ENCODE results near the gene LUZP1.

The LUZP1 gene

DNA sequence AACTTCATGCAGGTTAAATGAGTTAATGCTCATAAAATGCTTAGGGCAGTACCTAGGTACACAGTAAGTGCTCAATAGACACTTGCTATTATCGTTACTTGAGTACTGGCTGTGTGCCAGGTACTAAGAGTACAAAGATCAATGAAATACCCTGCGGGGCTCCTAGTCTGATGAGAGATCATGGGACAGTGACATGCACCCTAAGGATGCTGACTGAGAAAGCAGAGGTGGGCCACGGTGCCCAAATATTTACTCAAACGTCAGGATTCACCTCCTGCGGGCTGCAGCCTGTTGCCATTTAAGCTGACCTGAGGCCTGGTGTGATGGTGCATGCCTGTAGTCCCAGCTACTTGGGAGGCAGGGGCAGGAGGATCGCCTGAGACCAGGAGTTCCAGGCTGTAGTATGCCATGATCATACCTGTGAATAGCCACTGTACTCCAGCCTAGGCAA is 19.8 kb upstream of the LUZP1 start:
- no peak for DNase-seq

DNA sequence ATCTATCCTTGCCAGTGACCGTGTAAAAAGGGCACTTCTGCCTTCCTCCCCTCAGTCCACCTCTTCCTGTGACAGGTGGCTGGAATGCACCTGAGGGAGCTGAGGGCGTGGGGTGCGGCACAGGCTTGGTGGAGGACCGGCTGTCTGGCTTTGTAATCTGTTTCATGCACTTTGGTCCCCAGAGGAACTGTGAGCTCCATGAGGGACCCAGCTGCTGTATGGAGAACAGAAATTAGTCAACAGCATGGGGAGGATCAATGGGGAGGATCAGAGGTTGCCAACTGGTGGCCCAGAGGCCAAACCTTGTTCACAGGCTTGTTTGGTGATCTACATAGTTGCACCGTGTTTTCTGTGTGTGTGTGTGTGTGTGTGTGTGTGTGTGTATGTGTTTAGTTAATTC is 19.0 kb upstream of the LUZP1 start:
- DNase-seq = no peak

DNA sequence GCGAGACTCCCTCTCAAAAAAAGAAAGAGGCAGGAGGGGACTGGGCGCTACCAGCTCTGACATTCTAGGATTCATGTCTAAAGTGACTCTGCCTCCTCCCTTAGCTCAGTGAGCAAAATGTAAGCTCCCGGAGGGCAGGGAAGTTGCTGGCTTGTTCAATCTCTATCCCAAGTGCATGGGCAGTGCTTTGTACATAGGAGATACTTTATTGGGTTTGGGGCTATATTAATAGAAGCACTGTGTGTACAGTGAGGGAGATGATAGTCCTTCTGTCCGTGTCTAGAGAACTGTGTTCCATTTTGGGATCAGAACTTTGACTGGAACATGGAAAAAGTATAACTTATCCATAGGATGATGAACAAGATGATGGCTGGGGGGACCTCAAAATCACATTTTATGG is 16.7 kb upstream of the LUZP1 start:
- no peak for DNase-seq

DNA sequence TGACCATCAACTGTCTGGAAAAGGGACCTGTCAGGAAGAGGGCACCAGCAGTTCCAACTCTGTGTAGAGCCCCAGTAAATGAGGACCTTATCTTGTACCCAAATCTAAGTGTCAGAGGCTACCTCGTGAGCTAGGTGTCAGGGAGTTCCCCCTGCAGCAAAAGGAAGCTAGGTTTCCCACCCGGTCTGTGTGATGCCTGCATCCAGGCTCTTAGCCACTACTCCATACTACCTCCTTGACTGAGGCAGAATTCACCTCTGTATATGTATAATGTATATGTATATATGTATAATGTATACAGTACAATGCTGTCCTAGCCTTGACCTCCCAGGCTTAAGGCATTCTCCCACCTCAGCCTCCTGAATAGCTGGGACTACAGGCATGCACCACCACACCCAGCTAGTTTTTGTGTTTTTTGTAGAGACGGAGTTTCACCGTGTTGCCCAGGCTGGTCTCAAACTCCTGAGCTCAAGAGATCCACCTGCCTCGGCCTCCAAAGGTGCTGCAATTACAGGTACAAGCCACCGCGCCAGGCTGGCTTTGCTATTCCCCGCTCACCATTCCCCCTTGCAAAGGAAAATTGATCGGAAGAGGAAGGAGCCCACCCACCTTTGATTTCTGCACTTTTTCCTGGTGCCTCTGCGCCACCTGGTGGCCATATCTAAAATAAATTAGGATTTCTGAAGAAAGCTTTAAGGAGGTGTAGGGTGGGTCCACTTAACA is 15.7 kb upstream of the LUZP1 start:
- DNase-seq = peak in 3 of 14 donors; percentile 6 to 21 (median 19)

DNA sequence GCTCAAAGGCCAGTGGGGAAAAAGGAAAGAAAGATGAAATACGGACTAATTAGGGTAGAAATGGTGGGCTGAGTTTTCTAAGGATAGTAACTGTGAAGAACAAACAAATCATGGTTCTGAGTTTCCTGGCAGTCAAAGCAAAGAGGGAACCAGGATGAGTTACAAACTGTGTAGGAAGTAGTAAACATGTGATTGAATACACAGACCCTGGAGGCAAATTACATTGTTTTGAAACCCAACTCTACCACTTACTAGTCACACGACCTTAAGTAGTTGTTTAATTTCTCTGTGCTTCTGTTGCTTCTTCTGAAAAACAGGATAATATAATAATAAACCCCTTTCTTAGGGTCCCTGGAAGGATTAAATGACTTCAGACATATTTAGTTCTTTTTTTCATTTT is 11.2 kb upstream of the LUZP1 start:
- no peak for DNase-seq

DNA sequence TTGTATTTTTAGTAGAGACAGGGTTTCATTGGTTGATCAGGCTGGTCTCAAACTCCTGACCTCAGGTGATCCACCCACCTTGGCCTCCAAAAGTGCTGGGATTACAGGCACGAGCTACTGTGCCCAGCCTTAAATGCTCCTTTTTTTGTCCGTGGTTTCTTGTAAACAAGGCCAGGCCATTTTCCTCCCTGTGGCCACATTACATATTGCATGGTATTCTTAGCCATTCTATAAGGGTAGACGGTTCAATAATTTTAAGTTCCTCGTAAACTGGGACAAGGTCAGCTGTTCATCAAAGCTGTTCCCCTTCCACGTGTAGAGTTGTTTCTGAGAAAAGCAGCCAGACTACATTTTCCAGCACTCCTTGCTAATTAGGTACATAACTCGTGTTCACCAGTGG is 10.3 kb upstream of the LUZP1 start:
- no peak for DNase-seq

DNA sequence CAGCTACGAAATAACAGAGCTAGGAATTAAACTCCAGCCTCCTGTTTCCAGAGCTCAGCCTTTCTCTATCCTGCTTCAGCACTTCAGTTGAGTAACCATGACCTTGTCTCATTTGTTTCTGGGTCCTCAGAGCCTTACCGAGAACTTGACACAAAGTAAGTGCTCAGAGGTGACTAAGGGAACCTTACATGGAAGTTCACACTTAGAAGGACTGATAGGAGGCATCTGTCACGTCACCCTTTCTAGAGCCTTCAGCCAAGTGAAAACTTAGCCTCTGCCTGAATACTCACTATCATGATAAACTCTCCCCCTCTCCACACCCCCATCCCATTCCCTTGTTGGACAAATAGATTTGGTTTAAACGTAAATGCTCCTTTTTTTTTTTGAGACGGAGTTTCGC is 9.8 kb upstream of the LUZP1 start:
- no peak for DNase-seq

DNA sequence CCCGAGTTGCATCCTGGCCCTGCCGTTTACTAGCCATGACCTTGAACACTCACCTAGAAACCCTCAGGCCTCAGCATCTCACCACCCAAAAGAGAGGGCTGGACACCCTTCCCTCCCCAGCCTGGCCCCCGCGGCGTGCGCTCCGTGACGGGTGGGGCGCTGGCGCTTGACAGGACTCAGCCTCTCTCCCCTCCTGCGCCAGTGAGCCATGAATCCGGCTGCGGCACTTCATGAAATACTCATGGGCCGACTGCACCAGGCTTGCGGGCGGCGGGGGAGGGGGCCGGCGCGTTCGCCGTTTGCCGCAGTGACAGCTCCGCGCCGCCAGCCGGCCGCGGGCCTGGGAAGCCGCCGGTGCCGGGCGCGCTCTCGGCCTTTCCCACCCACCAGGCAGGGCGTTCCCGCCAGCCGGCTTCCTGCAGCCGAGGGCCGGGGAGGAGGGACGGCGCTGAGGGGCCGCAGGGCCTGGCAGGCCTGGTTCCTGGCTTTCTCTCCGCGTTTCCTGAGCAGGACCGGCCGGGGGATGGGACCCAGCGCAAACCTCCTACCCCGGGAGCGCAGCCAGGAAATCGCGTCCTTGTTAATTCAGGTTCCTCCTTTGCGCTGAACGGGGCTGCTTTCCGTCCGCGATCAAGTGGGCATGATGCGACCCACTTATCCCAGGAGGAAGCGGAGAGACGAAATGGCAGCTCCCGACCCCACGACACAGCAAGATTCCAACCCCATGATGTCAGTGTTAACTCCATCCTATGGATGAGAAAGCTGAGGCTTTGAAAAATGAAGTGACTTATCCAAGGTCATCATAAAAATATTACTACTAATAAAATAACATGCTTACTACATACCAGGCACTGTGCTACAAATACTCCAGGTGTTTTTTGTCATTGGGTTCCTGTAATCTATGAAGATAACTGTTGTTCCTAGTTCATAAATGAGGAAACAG is 9.1 kb upstream of the LUZP1 start:
- DNase-seq = peak in 12 of 14 donors; percentile 4 to 81 (median 25)

DNA sequence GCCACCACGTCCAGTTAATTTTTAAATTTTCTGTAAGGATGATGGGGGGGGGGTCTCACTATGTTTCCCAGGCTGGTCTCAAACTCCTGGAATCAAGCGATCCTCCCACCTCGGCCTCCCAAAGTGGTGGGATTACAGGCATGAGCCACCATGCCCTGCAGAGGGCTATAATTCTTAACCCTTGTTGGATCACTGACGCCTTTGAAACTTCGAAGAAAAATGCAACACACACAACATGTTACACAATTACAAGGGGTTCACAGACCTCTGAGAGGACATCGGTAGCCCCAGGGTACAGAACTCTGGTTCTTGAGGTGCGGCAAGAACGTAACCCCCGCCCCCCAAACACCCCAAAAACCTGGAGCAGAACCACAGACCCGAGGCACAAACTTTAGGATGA is 8.4 kb upstream of the LUZP1 start:
- DNase-seq = no peak

DNA sequence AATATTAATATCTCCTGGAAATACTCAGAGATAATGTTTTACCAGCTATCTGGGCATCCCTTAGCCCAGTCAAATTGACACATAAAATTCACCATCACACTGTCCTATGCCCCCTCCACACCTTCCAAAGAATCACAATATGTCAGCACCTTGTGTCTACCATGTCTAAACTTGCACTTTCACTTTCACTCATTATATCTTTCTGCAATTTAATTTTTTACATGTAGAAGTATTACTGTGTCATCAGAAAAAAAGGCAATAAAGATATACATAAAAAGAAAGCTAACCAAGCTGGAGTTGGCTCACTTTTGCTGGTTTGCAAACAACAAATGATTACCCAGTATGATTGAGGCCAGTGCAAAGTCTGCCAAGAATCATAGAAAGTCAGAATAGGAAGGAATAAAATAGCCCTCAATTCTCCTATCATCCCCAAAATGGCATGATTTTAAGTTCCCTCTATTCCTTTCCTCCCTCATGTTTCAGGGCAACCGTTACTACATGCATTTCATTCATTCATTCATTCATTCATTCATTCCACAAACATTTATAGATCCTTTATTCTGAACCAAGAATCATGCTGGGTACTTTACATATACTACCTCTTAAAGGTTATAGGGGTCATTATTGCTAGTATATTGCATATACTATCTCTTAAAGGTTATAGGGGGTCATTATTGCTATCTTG is 5.9 kb upstream of the LUZP1 start:
- DNase-seq = no peak

DNA sequence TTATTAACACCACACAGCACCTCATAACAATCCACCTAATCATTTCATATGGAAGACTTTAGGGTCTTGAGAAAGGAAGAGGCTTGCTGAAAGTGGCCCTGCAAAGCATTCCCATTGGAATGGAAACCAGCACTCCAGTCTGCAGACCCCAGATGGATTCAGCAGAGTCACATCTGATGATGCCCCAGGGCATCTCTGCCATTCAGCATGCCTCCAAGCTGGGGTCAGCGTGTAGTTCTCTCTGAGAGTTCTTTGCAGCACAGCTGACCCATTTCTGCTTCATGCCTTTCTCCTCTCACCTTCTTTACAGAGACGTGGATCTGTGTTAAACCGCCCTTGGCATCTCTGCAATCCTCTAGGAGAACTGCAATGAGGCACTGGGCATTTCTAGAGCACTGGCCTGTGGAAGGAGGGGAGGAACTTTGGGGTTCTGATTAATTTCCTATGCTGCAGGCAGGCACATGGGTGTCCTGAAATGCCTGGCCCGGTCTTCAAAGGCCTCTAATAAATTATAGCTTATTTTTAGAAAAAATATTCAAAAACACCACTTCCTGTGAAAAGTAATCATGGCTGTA is 2.6 kb upstream of the LUZP1 start:
- no peak for DNase-seq

DNA sequence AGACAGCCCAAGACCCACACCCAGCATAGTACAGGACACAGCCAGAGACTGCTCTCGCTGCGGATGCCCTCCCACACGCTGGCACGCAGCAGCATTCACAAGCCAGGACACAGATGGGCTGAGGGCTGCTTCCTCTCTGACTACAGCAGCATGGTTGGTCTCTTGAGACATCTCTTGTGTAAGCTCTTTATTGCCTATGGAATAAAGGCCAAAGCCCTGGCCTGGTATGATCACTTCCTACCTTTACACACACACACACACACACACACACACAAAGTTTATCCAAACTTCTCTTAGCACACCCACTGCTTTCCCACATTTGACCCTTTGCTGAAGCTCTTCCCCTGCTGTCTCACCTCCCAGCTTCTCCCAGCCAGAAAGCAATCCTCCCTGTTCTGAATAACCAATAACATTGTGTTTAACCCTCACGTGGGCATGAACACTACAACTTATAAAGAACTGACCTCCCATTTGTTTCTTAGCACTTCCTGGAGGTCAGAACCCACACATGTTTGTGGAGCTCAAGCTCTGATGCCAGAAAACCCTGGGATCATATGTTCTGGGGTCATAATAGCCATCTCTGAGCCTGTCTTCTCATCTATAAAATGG is 1.2 kb upstream of the LUZP1 start:
- peak in 9 of 14 donors; percentile 8 to 40 (median 11) for DNase-seq

DNA sequence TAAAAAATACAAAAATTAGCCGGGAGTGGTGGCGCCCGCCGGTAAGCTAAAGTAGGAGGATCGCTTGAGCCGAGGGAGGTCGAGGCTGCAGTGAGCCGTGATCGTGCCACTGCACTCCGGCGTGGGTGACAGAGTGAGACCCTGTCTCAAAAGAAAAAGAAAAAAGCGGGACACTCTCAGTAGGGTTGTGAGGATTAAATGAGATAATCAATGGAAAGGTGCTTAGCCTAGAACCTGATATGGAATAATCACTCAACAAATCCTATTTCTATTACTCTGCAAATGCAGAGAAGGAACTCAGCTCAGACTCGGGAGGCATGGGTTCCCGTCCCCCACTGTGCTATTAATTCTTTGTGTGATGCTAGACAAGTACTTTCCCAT is 529 bp upstream of the LUZP1 start:
- DNase-seq = no peak

DNA sequence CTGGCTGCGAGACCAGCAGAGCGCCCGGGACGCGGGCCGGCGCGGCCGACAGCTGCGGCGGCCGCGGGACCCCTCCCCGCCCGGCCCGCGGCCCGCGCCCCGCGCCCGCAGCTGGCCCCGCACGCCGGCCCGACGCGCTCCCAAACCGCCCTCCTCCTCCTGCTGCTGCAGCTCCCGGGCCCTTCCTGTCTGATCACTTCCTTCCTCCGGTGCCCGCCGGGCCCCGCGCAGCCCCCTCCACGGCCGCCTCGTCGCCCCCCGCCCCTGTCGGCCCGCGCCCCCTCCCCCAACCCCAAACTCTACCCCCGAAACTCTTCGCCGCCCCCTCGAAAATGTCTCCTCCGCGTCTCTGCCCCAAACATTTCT is 594 bp downstream of the LUZP1 start:
- DNase-seq = peak in 3 of 14 donors; percentile 25 to 50 (median 32)

DNA sequence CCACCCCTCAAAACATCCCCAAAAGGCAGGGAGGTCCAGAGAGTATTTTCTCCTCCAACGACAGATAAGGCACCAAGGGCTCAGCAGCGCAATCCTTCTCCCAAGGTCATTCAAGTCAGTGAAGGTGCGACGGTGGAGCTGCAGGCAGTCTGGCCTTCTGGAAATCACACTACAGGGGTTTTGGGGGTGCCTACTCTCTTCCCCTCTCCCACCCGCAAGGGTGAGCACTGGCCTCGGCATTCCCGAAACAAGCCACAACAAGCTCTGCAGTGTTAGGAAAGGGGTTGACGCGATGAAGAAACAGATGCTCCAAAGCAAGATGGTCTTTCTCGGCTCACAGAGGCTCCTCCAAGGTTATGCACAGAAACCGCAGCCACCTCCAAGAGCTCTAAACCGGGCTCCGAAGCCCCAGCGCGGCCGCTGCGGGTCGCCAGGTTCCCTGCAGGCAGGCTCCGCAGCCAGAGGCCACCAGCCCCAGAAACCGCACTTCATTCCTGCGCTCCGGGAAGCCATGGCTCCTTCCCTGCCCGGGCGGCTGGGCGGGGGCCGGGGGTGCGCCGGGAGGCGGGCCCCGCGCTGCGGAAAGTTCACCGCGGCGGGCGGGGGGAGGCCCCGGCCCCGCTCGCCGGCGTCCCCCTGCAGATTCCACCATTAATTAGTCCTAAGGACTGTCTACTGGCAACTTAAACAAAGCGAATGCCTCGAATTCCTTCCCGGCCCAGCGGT is 1.1 kb downstream of the LUZP1 start:
- peak in 10 of 14 donors; percentile 5 to 54 (median 28) for DNase-seq

DNA sequence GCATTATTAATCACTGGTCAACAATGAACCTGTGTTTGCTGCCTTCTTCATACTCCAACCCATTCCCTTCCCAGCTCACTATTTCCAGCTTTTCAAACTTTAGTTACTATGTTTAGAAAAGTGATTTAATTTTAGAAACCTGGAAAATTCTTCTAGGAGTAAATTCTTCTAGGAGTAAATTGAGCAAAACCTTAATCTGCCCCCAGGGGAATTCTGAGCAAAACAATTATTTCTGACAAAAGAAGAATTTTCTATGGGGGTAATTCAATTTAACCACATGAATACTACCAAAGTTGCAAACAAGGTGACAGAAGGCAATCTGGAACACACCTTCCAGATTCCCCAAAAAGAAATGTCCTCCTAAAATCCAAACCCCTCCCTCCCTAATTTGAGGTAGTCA is 1.8 kb downstream of the LUZP1 start:
- DNase-seq = no peak

DNA sequence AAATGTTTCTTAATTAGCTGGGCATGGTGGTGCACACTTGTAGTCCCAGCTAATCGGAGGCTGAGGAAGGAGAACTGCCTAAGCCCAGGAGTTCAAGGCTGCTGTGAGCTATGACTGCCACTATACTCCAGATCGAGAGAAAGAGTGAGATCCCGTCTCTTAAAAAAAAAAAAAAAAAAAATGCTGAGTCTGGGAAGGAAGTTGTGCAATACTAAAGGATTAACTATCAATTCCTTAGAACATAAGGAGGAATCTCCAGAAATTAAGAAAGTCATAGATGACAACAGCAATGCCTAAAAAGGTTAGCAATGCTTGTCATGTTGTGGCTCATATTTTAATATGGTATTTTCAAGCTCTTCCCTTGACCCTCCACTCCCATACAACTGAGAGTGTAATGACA is 5.3 kb downstream of the LUZP1 start:
- no peak for DNase-seq

DNA sequence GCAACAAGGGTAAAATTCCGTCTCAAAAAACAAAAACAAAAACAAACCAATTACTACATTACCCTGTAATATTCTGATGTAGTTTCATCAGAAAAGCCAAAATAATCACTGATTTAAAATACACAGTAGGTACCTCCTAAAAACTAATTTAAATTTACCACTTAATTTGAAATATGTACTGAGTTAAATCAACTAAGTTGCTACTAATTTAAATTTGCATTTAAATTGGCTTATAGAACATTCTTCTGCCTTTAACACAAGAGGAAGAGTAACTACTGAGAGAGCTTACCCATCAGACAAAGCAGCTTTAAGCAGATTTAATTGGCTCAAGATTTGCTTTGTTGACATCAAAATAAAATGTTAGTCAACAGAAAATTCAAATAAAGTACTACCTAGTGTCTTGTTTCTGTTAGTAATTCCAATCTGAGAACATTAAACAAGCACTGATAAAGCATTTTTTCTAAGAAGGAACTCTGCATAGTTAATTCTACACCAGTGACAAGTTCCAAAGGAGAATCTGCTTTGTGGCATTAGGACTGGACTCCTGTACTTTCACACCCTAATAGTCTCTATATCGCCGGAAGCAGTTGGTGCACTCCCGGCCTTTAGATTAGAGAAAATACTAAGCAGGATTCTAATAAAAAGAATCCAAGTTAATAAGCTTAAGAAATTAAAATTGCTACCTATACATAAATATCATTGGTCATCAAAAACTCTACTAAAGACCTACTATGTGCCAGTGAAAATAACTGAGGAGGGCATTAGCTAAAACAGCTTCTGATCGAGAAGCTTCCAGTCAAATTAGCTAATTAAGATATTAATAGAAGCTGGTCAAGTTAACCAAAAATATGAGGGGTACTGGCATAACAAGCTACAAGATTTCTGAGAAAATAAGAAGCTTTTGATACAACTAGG is 8.4 kb downstream of the LUZP1 start:
- DNase-seq = no peak

DNA sequence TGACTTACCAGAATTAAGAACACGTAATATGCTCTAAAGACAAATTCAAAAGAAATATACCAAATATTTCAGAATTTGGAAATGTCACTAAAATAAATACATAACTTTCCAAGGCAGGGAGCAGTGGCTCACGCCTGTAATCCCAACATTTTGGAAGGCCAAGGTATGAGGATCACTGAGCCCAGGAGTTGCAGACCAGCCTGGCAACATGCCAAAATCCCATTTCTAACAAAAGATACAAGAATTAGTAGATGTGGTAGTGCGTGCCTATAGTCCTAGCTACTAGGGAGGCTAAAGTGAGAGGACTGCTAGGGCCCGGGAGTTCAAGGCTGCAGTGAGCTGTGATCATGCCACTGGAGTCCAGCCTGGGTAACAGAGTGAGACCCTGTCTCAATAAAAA is 11.7 kb downstream of the LUZP1 start:
- DNase-seq = no peak

DNA sequence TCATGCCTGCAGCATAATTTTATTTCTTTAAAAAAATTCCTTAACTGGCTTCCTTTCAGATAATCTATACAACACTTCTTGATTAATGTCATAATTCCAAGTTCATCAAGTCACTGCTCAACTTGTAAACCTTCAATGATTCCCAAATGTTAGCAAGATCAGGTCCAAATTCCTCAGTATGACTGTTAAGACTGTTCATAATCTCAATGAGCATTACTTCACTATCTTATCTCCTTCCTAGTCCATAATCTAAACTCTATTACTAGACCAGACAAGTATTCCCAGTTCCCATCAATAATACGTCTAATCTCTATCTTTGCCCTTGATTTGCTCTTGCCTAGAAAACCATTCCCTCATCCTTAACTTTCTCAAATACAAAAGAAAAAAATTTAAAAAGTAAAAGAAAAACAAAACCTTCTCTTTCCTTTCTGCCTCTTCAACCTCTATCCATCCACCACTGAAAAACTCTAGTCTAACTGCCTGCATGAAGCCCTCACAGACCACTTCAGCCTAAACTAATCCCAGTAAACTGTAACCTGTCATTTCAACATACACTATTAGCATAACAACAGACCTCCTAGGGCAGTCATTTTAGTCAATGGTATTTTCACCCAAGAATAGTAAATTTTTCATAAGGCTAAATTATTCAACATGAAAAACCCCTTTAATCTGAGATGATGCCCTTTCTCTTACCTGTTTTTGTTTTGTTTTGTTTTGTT is 15.5 kb downstream of the LUZP1 start:
- no peak for DNase-seq
